HEK293T (cell line): ENCODE measurements around the gene KISS1R.

ENCODE experiments used
- CTCF ChIA-PET: fragments of 350-600 bp; formaldehyde crosslinking; extraction: SDS; loops from one replicate; lab custom pipeline; 2021; ENCODE audit warnings: antibody characterized with exemption, inconsistent platforms; lab: Yijun Ruan, JAX
- POLR2A ChIA-PET: fragments of 350-600 bp; formaldehyde crosslinking; extraction: SDS; loops from one replicate; lab custom pipeline; 2020; ENCODE audit warnings: antibody characterized with exemption, inconsistent platforms; lab: Yijun Ruan, JAX
- DNase-seq: peaks from one replicate; pipeline ENCODE4 v3.0.0; 2012; ENCODE audit warnings: mixed read lengths; ENCODE audit errors: extremely low spot score
- ARNT ChIP-seq: fragments of 450-650 bp; IDR thresholded peaks from 2 replicates; pipeline ENCODE4 v1.6.1; 2017; ENCODE audit warnings: mild to moderate bottlenecking
- BHLHE40 ChIP-seq: fragments of 450-650 bp; IDR thresholded peaks from 2 replicates; pipeline ENCODE4 v1.6.1; 2016; ENCODE audit warnings: mild to moderate bottlenecking, moderate library complexity, borderline replicate concordance
- CTBP1 ChIP-seq: fragments of 450-650 bp; IDR thresholded peaks from 2 replicates; pipeline ENCODE4 v1.6.1; 2016; ENCODE audit warnings: borderline replicate concordance
- ELF4 ChIP-seq: fragments of 450-650 bp; IDR thresholded peaks from 2 replicates; pipeline ENCODE4 v1.6.1; 2017; ENCODE audit warnings: antibody characterized with exemption
- FOXA1 ChIP-seq: fragments of 450-650 bp; IDR thresholded peaks from 2 replicates; pipeline ENCODE4 v1.6.1; 2016; ENCODE audit warnings: mild to moderate bottlenecking
- FOXK2 ChIP-seq: fragments of 450-650 bp; IDR thresholded peaks from 2 replicates; pipeline ENCODE4 v1.6.1; 2016; ENCODE audit warnings: mild to moderate bottlenecking
- FOXM1 ChIP-seq: fragments of 450-650 bp; IDR thresholded peaks from 2 replicates; pipeline ENCODE4 v1.6.1; 2017; ENCODE audit warnings: mild to moderate bottlenecking, borderline replicate concordance
- HDGF ChIP-seq: fragments of 450-650 bp; IDR thresholded peaks from 2 replicates; pipeline ENCODE4 v1.6.1; 2017; ENCODE audit warnings: antibody characterized with exemption, borderline replicate concordance
- L3MBTL2 ChIP-seq: fragments of 450-650 bp; conservative IDR thresholded peaks from 2 replicates; pipeline ENCODE4 v1.6.1; 2016; ENCODE audit warnings: mild to moderate bottlenecking
- LEF1 ChIP-seq: fragments of 450-650 bp; IDR thresholded peaks from 2 replicates; pipeline ENCODE4 v1.6.1; 2017; ENCODE audit warnings: mild to moderate bottlenecking, borderline replicate concordance
- NFRKB ChIP-seq: fragments of 450-650 bp; IDR thresholded peaks from 2 replicates; pipeline ENCODE4 v1.6.1; 2016; ENCODE audit warnings: mild to moderate bottlenecking, moderate library complexity
- PKNOX1 ChIP-seq: fragments of 450-650 bp; IDR thresholded peaks from 2 replicates; pipeline ENCODE4 v1.6.1; 2016
- SP1 ChIP-seq: fragments of 450-650 bp; IDR thresholded peaks from 2 replicates; pipeline ENCODE4 v1.6.1; 2017
- SUZ12 ChIP-seq: fragments of 450-650 bp; IDR thresholded peaks from 2 replicates; pipeline ENCODE4 v1.6.1; 2016; ENCODE audit warnings: mild to moderate bottlenecking
- TARDBP ChIP-seq: fragments of 450-650 bp; IDR thresholded peaks from 2 replicates; pipeline ENCODE4 v1.6.1; 2016
- ZNF384 ChIP-seq: fragments of 450-650 bp; IDR thresholded peaks from 2 replicates; pipeline ENCODE4 v1.6.1; 2016

Gene KISS1R

GRCh38 chr19:940591-941291 lies 23.6 kb downstream of the KISS1R start:
- CTCF ChIA-PET, result no interaction called here
- TF ChIP-seq ELF4 (no peak), LEF1 (no peak), HDGF (no peak), FOXM1 (no peak)
- POLR2A ChIA-PET, result no interaction called here
- DNase-seq, result no peak

- POLR2A ChIA-PET, result no interaction called here
- CTCF ChIA-PET, result no interaction called here
- DNase-seq, result no peak
- no peak for TF ChIP-seq ZNF384
- TF ChIP-seq CTBP1, result no peak
- TF ChIP-seq HDGF, result no peak
- TF ChIP-seq LEF1, result no peak
- no peak for TF ChIP-seq PKNOX1
- no peak for TF ChIP-seq SUZ12
- no peak for TF ChIP-seq ARNT
- TF ChIP-seq L3MBTL2, result no peak
- no peak for TF ChIP-seq FOXA1
- TF ChIP-seq FOXM1, result no peak
- no peak for TF ChIP-seq BHLHE40
- no peak for TF ChIP-seq ELF4
- no peak for TF ChIP-seq TARDBP
Measured at GRCh38 chr19:941292-942132, 24.4 kb downstream of the KISS1R start.

GRCh38 chr19:942133-942645 lies 25.1 kb downstream of the KISS1R start:
- ChIA-PET POLR2A (no interaction called here), CTCF (no interaction called here)
- no peak for DNase-seq
- no peak for TF ChIP-seq L3MBTL2

GRCh38 chr19:943551-944170 lies 26.5 kb downstream of the KISS1R start:
- ChIA-PET POLR2A (no interaction called here), CTCF (interaction anchor here (0.6 kb wide), 1 partner anchor 658 kb away, joined by 4 read pairs; no protein-coding TSS in a partner anchor)
- no peak for DNase-seq
- TF ChIP-seq CTBP1 (no peak), ZNF384 (no peak), LEF1 (no peak), FOXA1 (no peak), L3MBTL2 (no peak), ELF4 (no peak)

GRCh38 chr19:944171-944567 lies 27.0 kb downstream of the KISS1R start:
- TF ChIP-seq LEF1 (no peak), TARDBP (no peak), NFRKB (no peak), BHLHE40 (no peak), FOXM1 (no peak), PKNOX1 (no peak), ZNF384 (no peak), HDGF (no peak), ELF4 (no peak), FOXK2 (no peak), SUZ12 (no peak), SP1 (no peak)
- POLR2A ChIA-PET, result no interaction called here
- DNase-seq, result no peak
- CTCF ChIA-PET, result interaction anchor here (0.6 kb wide), 1 partner anchor 658 kb away, joined by 4 read pairs; no protein-coding TSS in a partner anchor

GRCh38 chr19:944663-945241 lies 27.6 kb downstream of the KISS1R start:
- POLR2A ChIA-PET, result no interaction called here

More at GRCh38 chr19:944663-945241, 27.6 kb downstream of the KISS1R start:
- TF ChIP-seq ZNF384 (no peak), LEF1 (no peak), L3MBTL2 (no peak), FOXA1 (no peak), NFRKB (no peak), SP1 (no peak), SUZ12 (no peak), CTBP1 (no peak), HDGF (no peak), ARNT (no peak), PKNOX1 (no peak)
- no peak for DNase-seq
- CTCF ChIA-PET, result no interaction called here
